GM08714 (cell line): ENCODE results near the gene SIGLEC8.

Source experiments
- H3K4me3 ChIP-seq: fragments of 200-500 bp; sonication (Bioruptor generic); 2 replicates; pipeline ENCODE4 v1.5.1; 2014; ENCODE audit warnings: mild to moderate bottlenecking, low read length, inconsistent platforms
- ZNF274 ChIP-seq: IDR thresholded peaks from 2 replicates; pipeline ENCODE4 v1.6.1; 2012; ENCODE audit warnings: mild to moderate bottlenecking, low read depth, low read length

Gene SIGLEC8

DNA sequence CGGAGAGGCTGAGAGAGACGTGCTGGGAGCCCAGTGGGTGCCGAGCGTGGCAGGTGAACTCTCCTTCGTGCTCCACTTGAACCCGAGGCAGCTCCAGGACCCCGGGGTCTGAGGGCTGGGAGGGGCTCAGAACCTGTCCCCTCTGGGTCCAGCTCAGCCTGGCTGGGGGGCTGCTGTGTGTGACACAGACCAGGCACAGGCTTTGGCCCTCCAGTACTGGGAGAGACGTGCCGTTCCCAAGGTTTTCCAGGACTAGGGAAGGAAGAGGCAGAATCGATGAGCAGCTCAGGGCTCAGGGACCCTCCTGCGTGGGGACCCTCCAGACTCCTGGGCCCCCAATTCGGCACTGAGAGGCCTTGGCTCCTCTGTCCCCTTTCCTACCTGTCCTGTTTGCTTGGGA, 43.1 kb downstream of the SIGLEC8 start:
- no peak overlapping the region for H3K4me3 ChIP-seq
- TF ChIP-seq ZNF274: no peak

DNA sequence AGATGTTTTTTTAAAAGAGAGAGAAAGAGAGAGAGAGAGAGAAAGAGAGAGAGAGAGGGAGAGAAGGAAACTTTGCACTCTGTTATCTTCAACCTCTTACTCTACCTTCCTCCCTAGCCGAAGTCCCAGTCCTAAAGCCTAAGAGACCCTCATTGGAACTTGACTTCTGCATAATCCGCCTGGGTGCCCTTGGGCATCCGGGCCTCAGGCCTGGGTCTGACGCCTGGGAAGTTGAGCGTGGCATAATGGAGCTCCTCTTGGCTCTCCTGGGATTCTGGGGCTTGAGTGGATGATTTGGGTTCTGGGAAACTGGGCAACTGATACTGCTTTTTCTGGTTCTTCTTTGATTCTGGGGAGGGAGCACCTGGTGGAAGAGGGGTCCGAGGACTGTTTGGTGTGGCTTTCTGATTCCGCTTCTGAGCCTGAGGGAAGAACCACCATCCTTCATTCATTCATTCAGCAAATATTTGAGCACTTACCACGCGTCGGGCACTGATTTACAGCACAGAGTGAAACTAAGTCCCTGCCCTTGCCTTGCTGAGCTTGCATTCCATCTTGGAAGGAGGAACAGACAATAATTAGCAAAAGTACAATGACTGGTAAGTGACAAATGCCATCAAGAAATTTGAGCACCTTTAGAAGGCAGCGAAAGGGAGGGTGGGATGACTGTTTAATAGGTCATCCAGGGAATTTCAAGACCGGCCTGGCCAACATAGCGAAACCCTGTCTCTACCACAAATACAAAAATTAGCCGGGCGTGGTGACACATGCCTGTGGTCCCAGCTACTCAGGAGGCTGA, 47.1 kb downstream of the SIGLEC8 start:
- no peak for TF ChIP-seq ZNF274
- no peak overlapping the region for H3K4me3 ChIP-seq

DNA sequence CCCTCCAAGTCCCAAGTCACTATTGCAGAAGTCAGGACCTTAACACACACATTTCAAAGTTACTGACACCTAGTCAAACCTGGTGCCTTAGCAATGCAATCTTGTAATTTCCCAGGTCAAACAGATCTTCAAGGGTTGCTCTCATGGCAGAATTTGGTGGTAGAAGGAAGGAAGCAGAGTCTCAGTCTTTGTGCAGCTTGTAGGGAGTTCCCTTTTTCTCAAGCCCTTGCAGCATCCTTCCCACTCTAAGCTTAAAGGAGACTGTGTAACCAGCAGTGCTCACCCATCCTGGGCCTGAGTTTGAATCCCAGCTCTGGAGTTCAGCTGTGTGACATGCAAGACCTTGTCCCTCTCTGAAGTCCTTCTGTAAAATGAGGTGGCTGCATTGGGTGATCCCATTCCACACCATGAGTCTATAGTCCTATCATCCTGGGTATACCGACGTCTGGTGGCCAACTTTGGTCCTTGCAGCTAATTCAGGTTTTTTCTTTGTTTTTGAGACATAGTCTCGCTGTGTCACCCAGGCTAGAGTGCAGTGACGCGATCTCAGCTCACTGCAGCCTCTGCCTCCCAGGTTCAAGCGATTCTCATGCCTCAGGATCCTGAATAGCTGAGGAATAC, 50.6 kb downstream of the SIGLEC8 start:
- no peak for TF ChIP-seq ZNF274

DNA sequence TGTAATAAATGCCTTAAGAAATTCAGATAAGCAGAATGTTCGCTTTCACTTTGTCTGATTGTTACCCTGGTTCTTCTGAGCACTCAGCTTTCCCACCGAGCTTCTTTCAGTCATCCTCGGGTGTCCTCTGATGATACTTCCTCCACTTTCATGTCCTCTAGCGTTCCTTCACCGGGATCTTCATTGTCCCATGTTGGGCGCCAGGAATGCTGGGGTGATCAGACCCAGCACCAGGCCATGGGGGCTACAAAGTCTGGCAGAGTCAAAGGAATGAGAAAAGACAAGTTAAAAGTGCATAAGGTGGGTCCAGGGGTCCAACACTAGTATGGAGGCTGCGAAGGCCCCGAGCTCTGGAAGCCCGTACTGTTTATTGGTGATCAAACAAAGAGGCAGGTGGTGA, 56.1 kb downstream of the SIGLEC8 start:
- TF ChIP-seq ZNF274: no peak
- H3K4me3 ChIP-seq: no peak overlapping the region

More for the DNA sequence above, 50.6 kb downstream of the SIGLEC8 start:
- H3K4me3 ChIP-seq: no peak overlapping the region
